Psoas muscle (tissue), 8 donors: ENCODE measurements around the gene CD79A. TPM values are rescaled to one million over a fixed set of nuclear protein-coding genes. Genes with fewer than 3 reads are reported as not detected.

Source experiments
- ATAC-seq, 4 donors: fragments of 200-7000 bp; cut with Tn5 transposase; one replicate each; pipeline ENCODE4 v1.9.1; 2020; ENCODE audit warnings: moderate library complexity in 3 of 4, mild to moderate bottlenecking in 2 of 4
- DNase-seq, 2 donors: peaks; one replicate each; pipeline ENCODE4 v3.0.0-alpha.2; 2020
- H3K27ac ChIP-seq: fragments of 200-600 bp; one replicate; pipeline ENCODE4 v1.8.0; 2022
- H3K27me3 ChIP-seq, 3 donors: fragments of 200-600 bp in 1 of 3; one replicate each; pipeline versions ENCODE4 v1.6.1 to v1.8.0; 2013 to 2022; ENCODE audit warnings: low read length in 2 of 3, mild to moderate bottlenecking in 2 of 3, moderate library complexity in 1 of 3; ENCODE audit not compliant: insufficient read depth in 3 of 3
- H3K36me3 ChIP-seq, 2 donors: fragments of 200-600 bp in 1 of 2; one replicate each; pipeline versions ENCODE4 v1.6.1 to v1.8.0; 2013 to 2022; ENCODE audit warnings: low read depth in 1 of 2, mild to moderate bottlenecking in 1 of 2, moderate library complexity in 1 of 2; ENCODE audit not compliant: insufficient read depth in 1 of 2
- H3K4me1 ChIP-seq: fragments of 200-600 bp; one replicate; pipeline ENCODE4 v1.8.0; 2022
- H3K4me3 ChIP-seq: fragments of 200-600 bp; one replicate; pipeline ENCODE4 v1.8.0; 2022; ENCODE audit warnings: mild to moderate bottlenecking
- H3K9me3 ChIP-seq: fragments of 200-600 bp; one replicate; pipeline ENCODE4 v1.8.0; 2022
- WGBS, 3 donors: extraction: QIAGEN DNeasy Blood & Tissue Kit; methylation state at CpG; one replicate each; pipeline versions ENCODE4 v1.1.6 to v1.1.7; 2013; 5-methylcytosine and 5-hydroxymethylcytosine counted together
- intact Hi-C, 2 donors: fragments of 100-400 bp; cut with DNase I; formaldehyde crosslinking; loops; one replicate each; pipeline versions ENCODE4 v1.11.0 to v1.14.2; 2022
- polyA plus RNA-seq, 3 donors: library from polyadenylated mRNA; stranded (reverse); fragments of 200-250 nt; gene quantifications; one replicate each; pipeline ENCODE4 v1.2.3, GENCODE V29; 2013
- total RNA-seq, 4 donors: library from RNA; stranded (reverse); fragmentation: NEBNext Ultra II Directional in 2 of 4; extraction: Animal tissue kit (Norgen Biotek cat#: 25700) in 2 of 4; gene quantifications; one replicate each; pipeline versions ENCODE4 v1.2.1 to v1.2.4, GENCODE V29; 2021 to 2023
- TF ChIP-seq, protein P1 (sequence below): fragments of 200-600 bp; IDR thresholded peaks from one replicate; pipeline ENCODE4 v1.8.0; 2022; ENCODE audit warnings: antibody characterized with exemption
- donor health status: healthy with polysubstance abuse.
- donor health status: DM: no; HTN: no; CAD: no; lungs with moderate emphysema.
- donor health status: Bipolar disorder and iron deficiency.
- donor health status: healthy.
- donor health status: DM: yes; HTN: yes; CAD: no.
- donor health status: DM: no; HTN: no; CAD: no.
- donor health status: DM: no; HTN: no; CAD: no.
- donor health status: DM: yes; HTN: yes; CAD: no.

CD79A gene
- total and polyA plus RNA-seq, 7 donors = 0.30 to 1.4 (median 0.87) TPM

DNA sequence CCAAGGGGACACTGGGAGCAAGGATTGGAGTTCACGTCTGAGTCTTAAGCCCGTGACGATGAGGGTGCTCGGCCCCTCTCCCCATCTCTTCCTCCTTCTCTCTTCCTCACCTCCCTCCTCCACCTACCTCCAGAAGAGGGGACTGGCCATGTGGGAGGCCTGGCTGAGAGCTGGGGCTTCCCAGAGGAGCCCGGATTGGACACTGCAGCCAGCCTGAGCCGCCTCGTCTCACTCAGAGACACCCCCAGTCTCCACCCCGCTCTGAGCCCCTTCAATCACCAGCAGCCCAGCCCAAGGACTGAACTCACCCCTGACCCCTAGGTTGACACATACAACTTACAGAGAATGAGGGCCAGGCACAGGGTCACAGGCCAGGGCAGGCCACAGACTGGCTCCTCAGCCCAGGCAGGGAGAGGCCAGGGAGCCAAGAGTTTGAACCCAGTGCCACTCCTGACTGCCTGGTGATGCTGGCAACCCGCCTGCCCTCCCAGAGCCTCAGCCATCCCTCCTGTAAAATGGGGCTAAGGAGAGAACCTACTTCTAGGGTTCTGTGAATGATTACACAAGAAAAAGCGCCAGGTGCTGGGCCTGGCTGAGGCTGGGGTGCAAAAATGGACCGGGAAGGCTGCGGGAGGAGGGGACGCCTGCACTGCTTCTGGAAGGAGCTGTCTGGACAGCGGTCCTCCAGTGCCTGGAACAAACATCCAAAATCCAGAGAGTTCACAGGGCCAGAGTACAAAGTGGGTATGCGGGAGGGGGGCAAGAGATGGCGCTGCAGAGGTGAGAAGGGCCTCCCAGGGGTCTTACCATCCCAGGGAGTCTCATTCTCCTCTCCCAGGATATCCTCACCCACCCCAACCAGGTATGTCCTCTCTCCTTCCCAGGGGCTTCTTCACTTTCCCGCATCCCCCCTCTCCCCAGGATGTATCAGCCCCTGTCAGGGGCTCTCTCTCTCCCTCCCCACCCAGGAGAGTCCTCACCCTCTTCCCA is 1.1 kb downstream of the CD79A start:
- WGBS, 3 donors = 66 to 71% (median 69%) methylated on average over 16 to 17 of the region's 17 CpGs
- Histone ChIP-seq H3K9me3 (no peaks in the 10 kb centered on the region), H3K4me3 (no peak overlapping the region), H3K27ac (no peak overlapping the region), H3K27me3 (peaks cover 0 to 2% (median 0%) of the 10 kb centered on the region in 3 donors), H3K4me1 (no peaks in the 10 kb centered on the region), H3K36me3 (no peaks in the 10 kb centered on the region)
- intact Hi-C loops = loop anchor here in 1 of 2 donors (5.0 kb wide), 1 partner anchor 54 kb away; no protein-coding TSS in a partner anchor
- TF ChIP-seq, protein P1, sequence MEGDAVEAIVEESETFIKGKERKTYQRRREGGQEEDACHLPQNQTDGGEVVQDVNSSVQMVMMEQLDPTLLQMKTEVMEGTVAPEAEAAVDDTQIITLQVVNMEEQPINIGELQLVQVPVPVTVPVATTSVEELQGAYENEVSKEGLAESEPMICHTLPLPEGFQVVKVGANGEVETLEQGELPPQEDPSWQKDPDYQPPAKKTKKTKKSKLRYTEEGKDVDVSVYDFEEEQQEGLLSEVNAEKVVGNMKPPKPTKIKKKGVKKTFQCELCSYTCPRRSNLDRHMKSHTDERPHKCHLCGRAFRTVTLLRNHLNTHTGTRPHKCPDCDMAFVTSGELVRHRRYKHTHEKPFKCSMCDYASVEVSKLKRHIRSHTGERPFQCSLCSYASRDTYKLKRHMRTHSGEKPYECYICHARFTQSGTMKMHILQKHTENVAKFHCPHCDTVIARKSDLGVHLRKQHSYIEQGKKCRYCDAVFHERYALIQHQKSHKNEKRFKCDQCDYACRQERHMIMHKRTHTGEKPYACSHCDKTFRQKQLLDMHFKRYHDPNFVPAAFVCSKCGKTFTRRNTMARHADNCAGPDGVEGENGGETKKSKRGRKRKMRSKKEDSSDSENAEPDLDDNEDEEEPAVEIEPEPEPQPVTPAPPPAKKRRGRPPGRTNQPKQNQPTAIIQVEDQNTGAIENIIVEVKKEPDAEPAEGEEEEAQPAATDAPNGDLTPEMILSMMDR = no peak
- no peak for ATAC-seq
- DNase-seq = no peak

DNA sequence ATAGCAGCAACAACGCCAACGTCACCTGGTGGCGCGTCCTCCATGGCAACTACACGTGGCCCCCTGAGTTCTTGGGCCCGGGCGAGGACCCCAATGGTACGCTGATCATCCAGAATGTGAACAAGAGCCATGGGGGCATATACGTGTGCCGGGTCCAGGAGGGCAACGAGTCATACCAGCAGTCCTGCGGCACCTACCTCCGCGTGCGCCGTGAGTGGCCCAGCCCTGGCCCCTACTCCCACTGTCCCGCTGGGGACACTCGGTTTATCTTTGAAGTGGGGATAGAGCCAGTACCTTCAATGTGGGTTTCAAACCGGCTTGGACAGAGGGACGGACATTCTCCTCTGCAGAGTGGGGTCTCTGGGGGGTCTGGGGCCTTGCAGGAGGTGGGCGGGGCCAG is 2.0 kb downstream of the CD79A start:
- no peaks in the 10 kb centered on the region for H3K4me1 ChIP-seq
- intact Hi-C loops = loop anchor here in 1 of 2 donors (5.0 kb wide), 1 partner anchor 53 kb away; no protein-coding TSS in a partner anchor
- H3K27me3 ChIP-seq = peaks cover 0 to 8% (median 0%) of the 10 kb centered on the region in 3 donors
- H3K27ac ChIP-seq = no peak overlapping the region
- 79 to 83% (median 80%) methylated on average over 21 of the region's 21 CpGs for WGBS, 3 donors
- H3K4me3 ChIP-seq = no peak overlapping the region
- TF ChIP-seq, protein P1 = no peak
- ATAC-seq (no peak), DNase-seq (no peak)
- no peaks in the 10 kb centered on the region for H3K36me3 ChIP-seq
- no peaks in the 10 kb centered on the region for H3K9me3 ChIP-seq

DNA sequence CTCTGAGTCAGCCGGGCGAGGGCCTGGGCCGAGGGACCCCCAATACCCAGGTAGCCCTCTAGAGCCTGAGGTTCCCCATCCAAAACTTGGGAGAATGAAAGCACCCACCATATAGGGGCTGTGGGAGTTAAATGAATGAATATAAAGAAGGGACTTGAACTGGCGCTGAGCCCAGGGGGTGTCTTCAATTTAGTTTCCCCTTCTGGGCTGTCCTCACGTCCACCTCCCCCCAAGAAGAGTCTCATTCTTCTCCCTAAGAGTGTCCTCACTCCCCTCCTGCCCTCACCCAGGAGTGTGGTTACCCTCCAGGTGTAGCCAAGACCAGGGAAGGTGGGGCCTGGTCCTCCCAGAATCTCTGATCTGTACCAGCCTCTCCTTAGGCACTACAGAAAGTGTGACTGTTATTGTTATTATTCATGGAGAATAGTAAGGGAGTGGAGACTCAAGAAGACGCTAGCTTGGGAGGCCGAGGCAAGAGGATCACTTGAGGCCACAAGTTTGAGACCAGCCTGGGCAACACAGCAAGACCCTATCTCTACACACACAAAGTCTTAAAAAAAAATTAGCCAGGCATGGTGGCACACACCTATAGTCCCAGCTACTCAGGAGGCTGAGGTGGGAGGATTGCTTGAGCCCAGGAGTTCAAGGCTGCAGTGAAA is 2.7 kb downstream of the CD79A start:
- no peak for DNase-seq
- H3K36me3 ChIP-seq = no peaks in the 10 kb centered on the region
- intact Hi-C loops = loop anchor here in 1 of 2 donors (5.0 kb wide), 2 partner anchors 53 to 78 kb away; partner anchors contain the start of gene RABAC1
- peaks cover 0 to 8% (median 0%) of the 10 kb centered on the region in 3 donors for H3K27me3 ChIP-seq
- TF ChIP-seq, protein P1 = no peak
- WGBS, 3 donors = 74 to 87% (median 86%) methylated on average over 7 of the region's 7 CpGs
- no peaks in the 10 kb centered on the region for H3K9me3 ChIP-seq
- no peak overlapping the region for H3K4me3 ChIP-seq
- H3K27ac ChIP-seq = no peak overlapping the region
- no peak for ATAC-seq
- H3K4me1 ChIP-seq = peaks cover 3% of the 10 kb centered on the region

DNA sequence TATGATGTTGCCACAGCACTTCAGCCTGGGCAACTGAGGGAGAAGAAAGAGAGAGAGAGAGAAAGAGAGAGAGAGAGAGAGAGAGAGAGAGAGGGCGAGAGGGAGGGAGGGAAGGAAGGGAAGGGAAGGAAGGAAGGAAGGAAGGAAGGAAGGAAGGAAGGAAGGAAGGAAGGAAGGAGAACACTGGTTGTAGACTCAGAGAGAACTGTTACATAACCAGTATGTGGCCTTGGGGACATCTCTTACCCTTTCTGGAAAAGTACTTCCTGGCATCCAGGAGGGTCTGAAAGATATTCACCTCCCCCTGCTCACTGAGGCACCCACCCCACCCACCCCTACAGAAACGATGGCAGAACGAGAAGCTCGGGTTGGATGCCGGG is 3.2 kb downstream of the CD79A start:
- H3K27me3 ChIP-seq = peaks cover 0 to 8% (median 0%) of the 10 kb centered on the region in 3 donors
- WGBS, 3 donors = 57 to 61% (median 59%) methylated on average over 4 to 5 of the region's 5 CpGs
- intact Hi-C loops = loop anchor here in 1 of 2 donors (5.0 kb wide), 1 partner anchor 77 kb away; the partner anchor contains the start of gene RABAC1
- DNase-seq = no peak
- ATAC-seq = no peak
- TF ChIP-seq, protein P1 = no peak
- H3K4me1 ChIP-seq = peaks cover 6% of the 10 kb centered on the region
- H3K9me3 ChIP-seq = no peaks in the 10 kb centered on the region
- no peak overlapping the region for H3K4me3 ChIP-seq
- no peak overlapping the region for H3K27ac ChIP-seq
- no peaks in the 10 kb centered on the region for H3K36me3 ChIP-seq
